ENCODE measurements around the gene OXGR1.

The OXGR1 gene

DNA sequence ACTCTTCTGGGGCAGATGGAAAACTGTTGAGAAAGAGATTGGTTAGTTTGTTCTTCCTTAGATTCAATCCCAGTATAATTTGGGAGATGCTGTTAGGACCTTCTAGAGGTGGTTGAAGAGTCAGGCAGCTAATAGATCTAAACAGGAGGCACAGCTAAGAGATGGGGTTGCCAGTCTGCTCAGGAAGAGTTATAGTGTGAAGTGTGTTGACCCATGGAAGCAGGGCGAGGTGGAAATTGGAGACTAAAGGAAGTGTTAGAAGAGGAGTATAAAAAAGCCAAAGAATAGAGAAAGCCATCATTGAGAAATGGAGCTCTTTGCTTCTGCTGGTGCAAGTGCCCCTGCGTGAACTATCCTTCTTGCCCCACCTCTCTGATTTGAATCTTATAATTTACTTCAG, 3.8 kb upstream of the OXGR1 start:
- CTCF ChIA-PET: interaction anchor here (1.2 to 1.3 kb wide), 3 partner anchors 11 to 15 kb away, joined by 3 to 5 read pairs (median 3); no protein-coding TSS in a partner anchor
- WGBS (ENCODE audit: insufficient coverage): 83% methylated on average over 1 of the region's 2 CpGs

DNA sequence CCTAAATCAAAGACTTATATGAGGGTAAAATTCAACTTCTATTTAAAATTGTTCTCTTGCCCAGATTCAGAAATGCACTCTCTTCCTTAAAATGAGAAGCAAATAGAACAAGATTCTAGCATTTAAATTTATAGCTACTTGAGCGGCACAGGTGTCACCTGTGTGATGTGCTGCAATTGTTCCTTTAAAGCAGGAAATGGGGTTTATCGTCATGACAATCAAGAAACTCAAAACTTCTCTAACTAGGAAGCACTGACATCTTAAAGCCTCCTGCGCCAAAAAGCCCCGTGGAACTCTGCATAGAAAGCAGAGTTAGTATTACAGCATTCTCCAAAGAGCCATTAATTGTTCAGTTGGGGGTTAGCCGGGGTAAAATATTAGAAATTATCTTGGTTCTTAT, 2.6 kb upstream of the OXGR1 start:
- H3K4me3 ChIP-seq (ENCODE audit: control insufficient read depth in 1 of 7, extremely low read depth in 1 of 7, insufficient read depth in 4 of 7, low read depth in 2 of 7, low read length in 6 of 7): no peak overlapping the region

More for the DNA sequence above, 3.8 kb upstream of the OXGR1 start:
- Histone ChIP-seq H3K27me3 (replicated peaks in 2 of 5; ENCODE audit: control insufficient read depth in 4 of 5, insufficient read depth in 5 of 5, low read length in 4 of 5) (peaks cover 0 to 14% (median 4%) of the 10 kb centered on the region in 5 experiments), H3K9me3 (ENCODE audit: control extremely low read depth in 1 of 5, control insufficient read depth in 4 of 5, insufficient read depth in 2 of 5, low read depth in 1 of 5, low read length in 4 of 5) (no peaks in the 10 kb centered on the region), H3K36me3 (ENCODE audit: control insufficient read depth in 4 of 4, insufficient read depth in 4 of 4, low read length in 3 of 4) (no peaks in the 10 kb centered on the region), H3K27ac (ENCODE audit: insufficient read depth in 1 of 2, low read depth in 1 of 2, low read length in 2 of 2, poor library complexity in 1 of 2, severe bottlenecking in 2 of 2) (no peak overlapping the region), H3K4me3 (ENCODE audit: control insufficient read depth in 1 of 7, extremely low read depth in 1 of 7, insufficient read depth in 4 of 7, low read depth in 2 of 7, low read length in 6 of 7) (no peak overlapping the region), H3K4me1 (ENCODE audit: control extremely low read depth in 1 of 4, control insufficient read depth in 4 of 4, insufficient read depth in 4 of 4, low read length in 3 of 4) (peaks cover 3 to 21% (median 15%) of the 10 kb centered on the region in 4 experiments)
- DNase-seq: no peak
- POLR2A ChIA-PET: no interaction called here

DNA sequence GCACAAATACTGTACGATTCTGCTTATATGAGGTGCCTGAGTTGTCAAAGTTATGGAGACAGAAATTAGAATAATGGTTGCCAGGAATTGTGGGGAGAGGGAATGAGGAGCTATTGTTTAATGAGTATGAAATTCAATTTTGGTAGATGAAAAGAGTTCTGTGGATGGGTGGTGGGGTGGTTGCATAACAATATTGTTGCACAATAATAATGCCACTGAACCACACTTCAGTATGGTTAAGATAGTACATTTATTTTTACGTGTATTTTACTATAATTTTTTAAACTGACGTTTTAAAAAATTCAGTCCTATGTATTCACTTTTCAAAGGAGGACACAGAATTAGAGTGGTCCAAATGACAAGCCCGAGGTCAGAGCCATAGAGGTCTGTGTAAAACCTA, 1.8 kb upstream of the OXGR1 start:
- DNase-seq: no peak

More for the DNA sequence above, 2.6 kb upstream of the OXGR1 start:
- no peak overlapping the region for H3K27ac ChIP-seq (ENCODE audit: insufficient read depth in 1 of 2, low read depth in 1 of 2, low read length in 2 of 2, poor library complexity in 1 of 2, severe bottlenecking in 2 of 2)
- no peaks in the 10 kb centered on the region for H3K9me3 ChIP-seq (ENCODE audit: control extremely low read depth in 1 of 5, control insufficient read depth in 4 of 5, insufficient read depth in 2 of 5, low read depth in 1 of 5, low read length in 4 of 5)
- 33% methylated on average over 1 of the region's 5 CpGs for WGBS (ENCODE audit: insufficient coverage)
- H3K36me3 ChIP-seq (ENCODE audit: control insufficient read depth in 4 of 4, insufficient read depth in 4 of 4, low read length in 3 of 4): no peaks in the 10 kb centered on the region
- CTCF ChIA-PET: no interaction called here
- H3K4me1 ChIP-seq (ENCODE audit: control extremely low read depth in 1 of 4, control insufficient read depth in 4 of 4, insufficient read depth in 4 of 4, low read length in 3 of 4): peaks cover 3 to 19% (median 13%) of the 10 kb centered on the region in 4 experiments
- DNase-seq: peak in 2 of 3 donors; percentile 32 to 57
- peaks cover 0 to 17% (median 7%) of the 10 kb centered on the region in 5 experiments for H3K27me3 ChIP-seq (replicated peaks in 2 of 5; ENCODE audit: control insufficient read depth in 4 of 5, insufficient read depth in 5 of 5, low read length in 4 of 5)
- POLR2A ChIA-PET: no interaction called here

DNA sequence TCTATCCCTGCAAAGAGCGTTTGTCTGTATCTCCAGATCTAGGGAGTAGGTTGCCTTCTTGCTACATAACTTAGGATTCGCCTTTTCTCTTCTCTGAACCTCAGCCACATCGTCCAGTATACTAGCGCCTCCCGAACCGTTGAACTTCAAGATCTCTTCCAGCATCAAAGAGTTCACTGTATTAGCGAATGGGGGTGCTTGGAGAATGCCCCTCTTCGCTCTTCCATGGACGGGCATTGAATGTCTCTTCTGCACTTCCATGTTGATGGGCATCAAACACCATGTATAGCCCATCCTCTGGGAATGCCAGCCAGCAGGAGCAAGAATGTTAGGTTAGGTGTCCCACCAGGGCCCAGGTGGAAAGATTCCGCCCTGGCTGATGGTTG, 575 bp upstream of the OXGR1 start:
- peaks cover 0 to 17% (median 9%) of the 10 kb centered on the region in 5 experiments for H3K27me3 ChIP-seq (replicated peaks in 2 of 5; ENCODE audit: control insufficient read depth in 4 of 5, insufficient read depth in 5 of 5, low read length in 4 of 5)
- peaks cover 0 to 15% (median 10%) of the 10 kb centered on the region in 4 experiments for H3K4me1 ChIP-seq (ENCODE audit: control extremely low read depth in 1 of 4, control insufficient read depth in 4 of 4, insufficient read depth in 4 of 4, low read length in 3 of 4)
- ChIA-PET CTCF (no interaction called here), POLR2A (no interaction called here)
- H3K9me3 ChIP-seq (ENCODE audit: control extremely low read depth in 1 of 5, control insufficient read depth in 4 of 5, insufficient read depth in 2 of 5, low read depth in 1 of 5, low read length in 4 of 5): no peaks in the 10 kb centered on the region
- H3K4me3 ChIP-seq (ENCODE audit: control insufficient read depth in 1 of 7, extremely low read depth in 1 of 7, insufficient read depth in 4 of 7, low read depth in 2 of 7, low read length in 6 of 7): peak overlapping the region in 4 of 7 experiments; percentile 10 to 83 (median 66)
- no peak overlapping the region for H3K27ac ChIP-seq (ENCODE audit: insufficient read depth in 1 of 2, low read depth in 1 of 2, low read length in 2 of 2, poor library complexity in 1 of 2, severe bottlenecking in 2 of 2)
- WGBS (ENCODE audit: insufficient coverage): 90% methylated on average over 7 of the region's 10 CpGs
- DNase-seq: no peak
- no peaks in the 10 kb centered on the region for H3K36me3 ChIP-seq (ENCODE audit: control insufficient read depth in 4 of 4, insufficient read depth in 4 of 4, low read length in 3 of 4)

More for the DNA sequence above, 1.8 kb upstream of the OXGR1 start:
- Histone ChIP-seq H3K36me3 (ENCODE audit: control insufficient read depth in 4 of 4, insufficient read depth in 4 of 4, low read length in 3 of 4) (no peaks in the 10 kb centered on the region), H3K27me3 (replicated peaks in 2 of 5; ENCODE audit: control insufficient read depth in 4 of 5, insufficient read depth in 5 of 5, low read length in 4 of 5) (peaks cover 0 to 17% (median 7%) of the 10 kb centered on the region in 5 experiments), H3K4me3 (ENCODE audit: control insufficient read depth in 1 of 7, extremely low read depth in 1 of 7, insufficient read depth in 4 of 7, low read depth in 2 of 7, low read length in 6 of 7) (no peak overlapping the region), H3K9me3 (ENCODE audit: control extremely low read depth in 1 of 5, control insufficient read depth in 4 of 5, insufficient read depth in 2 of 5, low read depth in 1 of 5, low read length in 4 of 5) (no peaks in the 10 kb centered on the region), H3K4me1 (ENCODE audit: control extremely low read depth in 1 of 4, control insufficient read depth in 4 of 4, insufficient read depth in 4 of 4, low read length in 3 of 4) (peaks cover 0 to 15% (median 10%) of the 10 kb centered on the region in 4 experiments), H3K27ac (ENCODE audit: insufficient read depth in 1 of 2, low read depth in 1 of 2, low read length in 2 of 2, poor library complexity in 1 of 2, severe bottlenecking in 2 of 2) (no peak overlapping the region)
- ChIA-PET POLR2A (no interaction called here), CTCF (no interaction called here)
- WGBS (ENCODE audit: insufficient coverage): 100% methylated on average over 2 of the region's 4 CpGs

DNA sequence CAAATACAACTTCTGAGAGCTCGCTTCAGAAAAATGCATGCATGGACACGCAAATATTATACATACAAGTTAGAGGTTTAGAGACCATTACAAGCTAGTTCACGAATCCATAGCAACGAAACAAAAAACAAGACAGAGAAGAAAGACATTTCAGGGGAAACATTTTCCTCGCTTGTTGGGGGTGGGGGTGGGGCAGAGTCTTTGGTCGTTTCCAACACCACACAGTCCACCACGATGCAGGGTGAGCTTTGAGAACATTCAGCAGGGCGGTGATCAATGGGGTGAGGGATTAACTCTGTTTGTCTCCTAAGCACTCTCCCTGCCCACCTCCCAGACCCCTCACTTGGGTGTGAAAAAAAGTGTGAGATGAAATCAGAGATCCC, 651 bp downstream of the OXGR1 start:
- H3K4me3 ChIP-seq (ENCODE audit: control insufficient read depth in 1 of 7, extremely low read depth in 1 of 7, insufficient read depth in 4 of 7, low read depth in 2 of 7, low read length in 6 of 7): peak overlapping the region; percentile 10 to 83 (median 59)
- peak in 2 of 3 donors; percentile 49 to 62 for DNase-seq
- CTCF ChIA-PET: interaction anchor here (0.8 kb wide), 1 partner anchor 10 kb away, joined by 3 read pairs; no protein-coding TSS in a partner anchor
- H3K27me3 ChIP-seq (replicated peaks in 2 of 5; ENCODE audit: control insufficient read depth in 4 of 5, insufficient read depth in 5 of 5, low read length in 4 of 5): peaks cover 0 to 17% (median 9%) of the 10 kb centered on the region in 5 experiments
- WGBS (ENCODE audit: insufficient coverage): 40% methylated on average over 3 of the region's 8 CpGs
- no peaks in the 10 kb centered on the region for H3K36me3 ChIP-seq (ENCODE audit: control insufficient read depth in 4 of 4, insufficient read depth in 4 of 4, low read length in 3 of 4)
- peaks cover 0 to 15% (median 10%) of the 10 kb centered on the region in 4 experiments for H3K4me1 ChIP-seq (ENCODE audit: control extremely low read depth in 1 of 4, control insufficient read depth in 4 of 4, insufficient read depth in 4 of 4, low read length in 3 of 4)
- H3K27ac ChIP-seq (ENCODE audit: insufficient read depth in 1 of 2, low read depth in 1 of 2, low read length in 2 of 2, poor library complexity in 1 of 2, severe bottlenecking in 2 of 2): no peak overlapping the region
- POLR2A ChIA-PET: no interaction called here
- no peaks in the 10 kb centered on the region for H3K9me3 ChIP-seq (ENCODE audit: control extremely low read depth in 1 of 5, control insufficient read depth in 4 of 5, insufficient read depth in 2 of 5, low read depth in 1 of 5, low read length in 4 of 5)

DNA sequence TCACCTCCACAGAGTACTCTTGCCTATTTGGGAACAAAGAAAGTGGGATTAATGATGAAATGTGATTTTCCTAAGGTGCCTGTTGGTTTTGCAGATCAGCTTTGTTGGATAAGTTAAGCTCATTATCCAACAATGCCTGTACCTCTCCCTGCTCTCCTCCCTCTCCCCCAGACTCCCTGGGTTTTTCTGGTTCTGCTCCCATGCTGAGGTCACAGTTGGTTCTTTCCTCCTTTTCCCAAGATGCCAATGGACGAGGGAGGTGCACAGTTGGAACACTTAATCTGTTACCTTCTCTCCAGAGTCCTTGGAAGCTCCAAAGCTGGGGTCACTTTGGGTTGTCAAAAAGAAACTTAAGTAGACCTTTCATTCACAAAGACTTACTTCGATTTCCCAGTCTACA, 1.6 kb downstream of the OXGR1 start:
- Histone ChIP-seq H3K9me3 (ENCODE audit: control extremely low read depth in 1 of 5, control insufficient read depth in 4 of 5, insufficient read depth in 2 of 5, low read depth in 1 of 5, low read length in 4 of 5) (no peaks in the 10 kb centered on the region), H3K4me1 (ENCODE audit: control extremely low read depth in 1 of 4, control insufficient read depth in 4 of 4, insufficient read depth in 4 of 4, low read length in 3 of 4) (peaks cover 0 to 15% (median 10%) of the 10 kb centered on the region in 4 experiments), H3K4me3 (ENCODE audit: control insufficient read depth in 1 of 7, extremely low read depth in 1 of 7, insufficient read depth in 4 of 7, low read depth in 2 of 7, low read length in 6 of 7) (no peak overlapping the region), H3K27ac (ENCODE audit: insufficient read depth in 1 of 2, low read depth in 1 of 2, low read length in 2 of 2, poor library complexity in 1 of 2, severe bottlenecking in 2 of 2) (no peak overlapping the region), H3K27me3 (replicated peaks in 2 of 5; ENCODE audit: control insufficient read depth in 4 of 5, insufficient read depth in 5 of 5, low read length in 4 of 5) (peaks cover 0 to 17% (median 9%) of the 10 kb centered on the region in 5 experiments), H3K36me3 (ENCODE audit: control insufficient read depth in 4 of 4, insufficient read depth in 4 of 4, low read length in 3 of 4) (no peaks in the 10 kb centered on the region)
- CTCF ChIA-PET: interaction anchor here (0.7 to 1.0 kb wide), 3 partner anchors 8 to 34 kb away, joined by 3 read pairs; no protein-coding TSS in a partner anchor
- POLR2A ChIA-PET: no interaction called here
- 100% methylated on average over 1 of the region's 2 CpGs for WGBS (ENCODE audit: insufficient coverage)
- DNase-seq: no peak

DNA sequence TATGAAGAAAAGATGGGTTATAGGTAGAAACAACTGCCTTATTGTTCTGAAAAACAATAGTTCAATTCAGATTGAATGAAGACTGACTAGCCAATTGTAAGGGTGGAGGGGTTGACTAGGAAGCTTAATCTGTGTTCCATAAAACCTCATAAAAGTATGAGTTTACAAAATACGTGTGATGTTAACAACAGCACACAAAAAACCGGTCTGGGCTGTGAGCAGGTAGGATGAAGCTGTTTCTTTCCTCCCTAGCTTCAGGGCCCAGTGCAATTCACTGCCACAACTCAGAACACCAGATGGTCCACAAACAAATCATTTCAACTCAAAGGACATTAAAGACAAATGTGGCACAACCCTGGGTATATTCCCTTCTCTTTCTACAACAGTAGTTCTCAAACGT, 3.2 kb downstream of the OXGR1 start:
- Histone ChIP-seq H3K4me1 (ENCODE audit: control extremely low read depth in 1 of 4, control insufficient read depth in 4 of 4, insufficient read depth in 4 of 4, low read length in 3 of 4) (peaks cover 0 to 15% (median 10%) of the 10 kb centered on the region in 4 experiments), H3K27ac (ENCODE audit: insufficient read depth in 1 of 2, low read depth in 1 of 2, low read length in 2 of 2, poor library complexity in 1 of 2, severe bottlenecking in 2 of 2) (no peak overlapping the region), H3K27me3 (replicated peaks in 2 of 5; ENCODE audit: control insufficient read depth in 4 of 5, insufficient read depth in 5 of 5, low read length in 4 of 5) (peaks cover 0 to 17% (median 9%) of the 10 kb centered on the region in 5 experiments), H3K36me3 (ENCODE audit: control insufficient read depth in 4 of 4, insufficient read depth in 4 of 4, low read length in 3 of 4) (no peaks in the 10 kb centered on the region), H3K9me3 (ENCODE audit: control extremely low read depth in 1 of 5, control insufficient read depth in 4 of 5, insufficient read depth in 2 of 5, low read depth in 1 of 5, low read length in 4 of 5) (peaks cover 0 to 2% (median 0%) of the 10 kb centered on the region in 5 experiments), H3K4me3 (ENCODE audit: control insufficient read depth in 1 of 7, extremely low read depth in 1 of 7, insufficient read depth in 4 of 7, low read depth in 2 of 7, low read length in 6 of 7) (no peak overlapping the region)
- POLR2A ChIA-PET: no interaction called here
- CTCF ChIA-PET: no interaction called here
- DNase-seq: no peak
- WGBS (ENCODE audit: insufficient coverage): 86% methylated on average over 2 of the region's 3 CpGs
